Ascending aorta (tissue), 2 donors: ENCODE measurements around the gene SRSF8. TPM values are rescaled to one million over a fixed set of nuclear protein-coding genes. Genes with fewer than 3 reads are reported as not detected.

Source experiments
- DNase-seq, 2 donors: peaks; one replicate each; pipeline ENCODE4 v3.0.0-alpha.2; 2019; ENCODE audit warnings: low spot score in 2 of 2
- H3K27ac ChIP-seq, 2 donors: fragments of 200-600 bp; sonication (generic); one replicate each; pipeline ENCODE4 v1.5.1; 2016 to 2017; ENCODE audit warnings: mild to moderate bottlenecking in 1 of 2
- H3K27me3 ChIP-seq: fragments of 200-600 bp; sonication (generic); one replicate; pipeline ENCODE4 v1.5.1; 2017
- H3K36me3 ChIP-seq, 2 donors: fragments of 200-600 bp; sonication (generic); one replicate each; pipeline ENCODE4 v1.5.1; 2016
- H3K4me1 ChIP-seq, 2 donors: fragments of 200-600 bp; sonication (generic); one replicate each; pipeline ENCODE4 v1.5.1; 2016 to 2017; ENCODE audit warnings: mild to moderate bottlenecking in 1 of 2
- H3K4me3 ChIP-seq, 2 donors: fragments of 200-600 bp; sonication (generic); one replicate each; pipeline ENCODE4 v1.5.1; 2016 to 2017; ENCODE audit warnings: mild to moderate bottlenecking in 1 of 2
- H3K9me3 ChIP-seq, 2 donors: fragments of 200-600 bp; sonication (generic); one replicate each; pipeline ENCODE4 v1.5.1; 2016
- intact Hi-C: fragments of 100-400 bp; cut with DNase I; formaldehyde crosslinking; loops from one replicate; pipeline ENCODE4 v1.15.1; 2023
- total RNA-seq: library from RNA; depleted of rRNA; stranded (reverse); fragments of >200 nt; gene quantifications from one replicate; pipeline ENCODE4 v1.1.0, GENCODE V29; 2016
- TF ChIP-seq, protein P1 (sequence below), 3 experiments: fragments of 200-600 bp in 2 of 3; fragments of 450-650 bp in 1 of 3; sonication (generic) in 2 of 3; IDR thresholded peaks; one replicate each; pipeline ENCODE4 v1.5.1; 2016 to 2019; ENCODE audit warnings: antibody characterized with exemption in 3 of 3, mild to moderate bottlenecking in 1 of 3, moderate library complexity in 1 of 3

The SRSF8 gene
- total RNA-seq, 1 donor from 2014 or later, result 42.0 TPM

DNA sequence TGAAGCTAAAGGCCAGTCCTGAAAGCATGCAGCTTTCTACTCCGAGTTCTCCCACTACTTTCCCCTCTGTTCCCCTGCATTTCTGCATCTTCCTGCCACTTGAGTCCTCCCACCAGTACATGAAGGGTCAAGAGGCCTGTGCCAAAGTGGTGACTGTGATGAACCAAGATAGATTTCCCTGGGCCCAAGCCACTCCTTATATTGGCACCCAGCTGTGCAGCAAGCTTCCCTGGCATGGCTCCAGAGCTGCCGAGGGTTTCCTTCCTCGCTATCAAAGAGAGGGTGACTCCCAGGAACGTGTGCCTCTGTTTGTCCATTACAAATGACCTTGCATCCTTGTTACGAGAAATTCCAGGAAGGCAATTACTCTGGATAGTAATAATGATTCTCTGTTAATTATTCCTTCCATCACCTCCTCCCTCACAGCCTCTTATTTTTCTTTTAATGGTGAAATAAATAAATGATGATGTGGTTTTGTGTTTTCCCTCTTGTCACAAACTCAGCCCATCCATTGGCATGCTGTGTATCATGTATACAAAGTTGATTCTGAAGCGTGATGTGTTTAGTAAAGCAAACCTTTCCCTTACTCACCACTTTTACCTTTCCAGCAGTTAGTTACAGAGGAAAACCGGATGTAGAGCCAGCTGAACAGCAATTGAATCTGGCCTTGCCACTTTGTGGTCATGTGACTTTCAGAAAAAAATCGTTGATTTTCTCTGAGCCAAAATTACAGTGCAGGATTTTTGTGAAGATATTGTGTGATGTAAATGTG lies 8.3 kb downstream of the SRSF8 start:
- TF ChIP-seq, protein P1, sequence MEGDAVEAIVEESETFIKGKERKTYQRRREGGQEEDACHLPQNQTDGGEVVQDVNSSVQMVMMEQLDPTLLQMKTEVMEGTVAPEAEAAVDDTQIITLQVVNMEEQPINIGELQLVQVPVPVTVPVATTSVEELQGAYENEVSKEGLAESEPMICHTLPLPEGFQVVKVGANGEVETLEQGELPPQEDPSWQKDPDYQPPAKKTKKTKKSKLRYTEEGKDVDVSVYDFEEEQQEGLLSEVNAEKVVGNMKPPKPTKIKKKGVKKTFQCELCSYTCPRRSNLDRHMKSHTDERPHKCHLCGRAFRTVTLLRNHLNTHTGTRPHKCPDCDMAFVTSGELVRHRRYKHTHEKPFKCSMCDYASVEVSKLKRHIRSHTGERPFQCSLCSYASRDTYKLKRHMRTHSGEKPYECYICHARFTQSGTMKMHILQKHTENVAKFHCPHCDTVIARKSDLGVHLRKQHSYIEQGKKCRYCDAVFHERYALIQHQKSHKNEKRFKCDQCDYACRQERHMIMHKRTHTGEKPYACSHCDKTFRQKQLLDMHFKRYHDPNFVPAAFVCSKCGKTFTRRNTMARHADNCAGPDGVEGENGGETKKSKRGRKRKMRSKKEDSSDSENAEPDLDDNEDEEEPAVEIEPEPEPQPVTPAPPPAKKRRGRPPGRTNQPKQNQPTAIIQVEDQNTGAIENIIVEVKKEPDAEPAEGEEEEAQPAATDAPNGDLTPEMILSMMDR (IDR thresholded peaks at IDR 0.05), result no peak
- H3K4me3 ChIP-seq, result no peak overlapping the region
- peak overlapping the region; percentile 3 to 85 for H3K27ac ChIP-seq
- no peaks in the 10 kb centered on the region for H3K9me3 ChIP-seq
- H3K4me1 ChIP-seq, result peaks cover 5 to 38% of the 10 kb centered on the region in 2 donors
- peaks cover 0 to 3% of the 10 kb centered on the region in 2 donors for H3K36me3 ChIP-seq
- DNase-seq, result no peak
- intact Hi-C loops, result loop anchor here (10.0 kb wide), 1 partner anchor 930 kb away; no protein-coding TSS in a partner anchor
- H3K27me3 ChIP-seq, result no peaks in the 10 kb centered on the region

DNA sequence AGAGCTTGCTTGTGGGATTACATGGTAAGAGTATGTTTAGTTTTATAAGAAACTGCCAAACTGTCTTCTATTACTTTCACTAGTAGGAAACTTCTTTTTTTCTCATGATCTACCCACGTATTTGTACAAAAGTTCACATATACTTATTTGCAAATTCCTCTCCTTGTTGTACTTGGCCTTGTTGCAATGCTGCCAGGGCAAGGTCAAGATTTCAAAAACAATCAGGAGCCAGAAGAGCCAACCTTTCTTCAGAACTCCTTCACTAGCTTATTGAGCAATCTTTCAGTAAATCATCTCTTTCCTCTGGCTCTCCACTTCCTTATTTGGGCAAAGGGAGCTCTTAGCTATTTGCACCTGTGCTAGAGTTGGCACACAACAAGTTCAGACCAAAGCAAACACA lies 9.7 kb downstream of the SRSF8 start:
- peak overlapping the region; percentile 80 to 85 for H3K27ac ChIP-seq
- peak in 1 of 2 donors; percentile 84 for DNase-seq

DNA sequence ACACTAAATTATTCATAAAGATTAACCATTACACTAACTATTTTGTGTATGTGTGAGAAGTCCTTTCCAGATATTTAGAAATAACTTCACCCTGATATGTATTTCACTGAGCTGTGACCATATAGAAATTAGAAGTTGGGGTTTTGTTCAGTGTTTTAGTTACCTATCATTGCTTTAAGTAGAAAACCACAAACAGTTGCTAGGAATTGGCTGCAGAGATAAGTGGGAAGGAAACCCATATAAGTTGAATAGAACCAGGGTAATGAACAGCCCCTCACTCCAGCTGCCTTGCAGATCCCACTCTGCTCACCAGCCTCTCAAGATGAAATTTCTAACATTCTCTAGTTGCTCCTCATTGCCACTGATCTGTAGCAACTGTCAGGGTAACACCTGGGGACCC lies 10.3 kb downstream of the SRSF8 start:
- H3K9me3 ChIP-seq, result no peaks in the 10 kb centered on the region
- no peak for DNase-seq
- H3K4me3 ChIP-seq, result no peak overlapping the region
- no peaks in the 10 kb centered on the region for H3K27me3 ChIP-seq
- H3K36me3 ChIP-seq, result no peaks in the 10 kb centered on the region
- H3K27ac ChIP-seq, result peak overlapping the region; percentile 80 to 85
- peaks cover 16 to 50% of the 10 kb centered on the region in 2 donors for H3K4me1 ChIP-seq
- TF ChIP-seq, protein P1 (IDR thresholded peaks at IDR 0.05), result no peak
- intact Hi-C loops, result loop anchor here (1.0 to 10.0 kb wide), 2 partner anchors 12 to 932 kb away; partner anchors contain the start of gene ENDOD1

More for the DNA sequence above, 9.7 kb downstream of the SRSF8 start:
- no peaks in the 10 kb centered on the region for H3K9me3 ChIP-seq
- H3K27me3 ChIP-seq, result no peaks in the 10 kb centered on the region
- H3K4me3 ChIP-seq, result no peak overlapping the region
- intact Hi-C loops, result loop anchor here (1.0 to 10.0 kb wide), 2 partner anchors 13 to 932 kb away; partner anchors contain the start of gene ENDOD1
- H3K4me1 ChIP-seq, result peaks cover 15 to 46% of the 10 kb centered on the region in 2 donors
- TF ChIP-seq, protein P1 (IDR thresholded peaks at IDR 0.05), result no peak
- no peaks in the 10 kb centered on the region for H3K36me3 ChIP-seq

DNA sequence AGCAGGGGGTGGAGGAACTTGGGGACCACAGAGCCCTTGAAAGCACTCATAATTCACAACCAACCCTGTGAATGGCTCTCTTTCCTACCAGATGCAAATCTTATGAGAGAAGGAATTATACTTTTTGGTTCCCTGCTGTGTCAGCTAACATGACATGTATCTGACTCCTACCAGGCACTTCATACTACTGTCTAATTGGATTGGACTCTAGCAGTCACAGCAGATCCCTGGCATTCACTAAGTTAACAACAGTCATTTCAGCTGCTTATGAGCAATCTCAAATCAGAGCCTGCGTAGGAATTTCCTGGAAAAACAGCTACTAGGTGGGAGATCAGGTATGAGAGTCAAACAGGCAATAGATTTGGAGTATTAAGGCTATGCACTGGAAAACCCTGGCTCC lies 11.8 kb downstream of the SRSF8 start:
- Histone ChIP-seq H3K9me3 (no peaks in the 10 kb centered on the region), H3K27ac (peak overlapping the region; percentile 80 to 85), H3K4me1 (peaks cover 16 to 53% of the 10 kb centered on the region in 2 donors), H3K36me3 (no peaks in the 10 kb centered on the region), H3K4me3 (no peak overlapping the region), H3K27me3 (no peaks in the 10 kb centered on the region)
- TF ChIP-seq, protein P1 (IDR thresholded peaks at IDR 0.05), result no peak
- intact Hi-C loops, result loop anchor here (10.0 kb wide), 1 partner anchor 934 kb away; no protein-coding TSS in a partner anchor
- no peak for DNase-seq

DNA sequence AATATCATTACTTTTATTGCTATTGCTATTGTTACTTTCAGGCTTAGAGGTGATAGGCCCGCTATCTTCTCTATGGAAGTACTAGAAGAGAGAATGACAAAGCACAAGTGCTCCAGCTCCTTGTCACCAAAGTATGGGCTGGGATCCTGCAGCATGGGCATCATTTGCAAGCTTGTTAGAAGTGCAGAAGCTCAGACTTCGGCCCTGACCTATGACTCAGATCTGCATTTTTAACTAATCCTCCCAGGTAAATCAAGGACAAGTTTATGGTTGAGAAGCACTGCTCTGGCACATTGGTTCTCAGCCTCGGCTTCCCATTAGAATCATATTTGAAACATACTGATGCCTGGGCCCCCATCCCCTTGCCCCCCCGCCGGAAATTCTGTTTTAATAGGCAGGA lies 14.3 kb downstream of the SRSF8 start:
- intact Hi-C loops, result loop anchor here (10.0 kb wide), 2 partner anchors 484 to 564 kb away; no protein-coding TSS in a partner anchor
- no peaks in the 10 kb centered on the region for H3K36me3 ChIP-seq
- peak overlapping the region; percentile 80 to 85 for H3K27ac ChIP-seq
- TF ChIP-seq, protein P1 (IDR thresholded peaks at IDR 0.05), result no peak
- H3K27me3 ChIP-seq, result no peaks in the 10 kb centered on the region
- peak overlapping the region in 1 of 2 donors; percentile 32 for H3K4me3 ChIP-seq
- H3K9me3 ChIP-seq, result no peaks in the 10 kb centered on the region
- peaks cover 16 to 34% of the 10 kb centered on the region in 2 donors for H3K4me1 ChIP-seq
- no peak for DNase-seq
